ENCODE measurements around the gene ACOXL.

The ACOXL gene

DNA sequence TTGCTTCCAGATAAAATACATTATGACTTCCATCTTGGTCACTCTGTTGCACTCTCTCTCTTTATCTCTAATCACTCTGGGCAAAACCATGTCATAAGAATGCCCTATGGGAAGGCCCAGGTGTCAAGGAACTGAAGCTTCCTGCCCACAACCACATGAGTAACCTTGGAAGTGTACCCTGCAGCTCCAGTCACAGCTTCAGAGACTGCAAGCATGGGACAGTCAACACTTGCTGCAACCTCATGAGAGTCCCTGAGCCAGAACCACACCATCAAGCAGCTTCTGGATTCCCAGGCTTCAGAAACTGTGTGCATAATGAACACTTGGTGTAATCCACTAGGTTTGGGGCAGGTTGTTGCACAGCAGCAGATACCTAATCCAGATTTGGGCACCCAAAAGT lies 267.3 kb downstream of the ACOXL start:
- in situ Hi-C loops (cut with MboI; ENCODE audit: low pct_unique_long_range_greater_than_20kb, low sequenced_read_pairs): no loop called here
- no peak for DNase-seq

DNA sequence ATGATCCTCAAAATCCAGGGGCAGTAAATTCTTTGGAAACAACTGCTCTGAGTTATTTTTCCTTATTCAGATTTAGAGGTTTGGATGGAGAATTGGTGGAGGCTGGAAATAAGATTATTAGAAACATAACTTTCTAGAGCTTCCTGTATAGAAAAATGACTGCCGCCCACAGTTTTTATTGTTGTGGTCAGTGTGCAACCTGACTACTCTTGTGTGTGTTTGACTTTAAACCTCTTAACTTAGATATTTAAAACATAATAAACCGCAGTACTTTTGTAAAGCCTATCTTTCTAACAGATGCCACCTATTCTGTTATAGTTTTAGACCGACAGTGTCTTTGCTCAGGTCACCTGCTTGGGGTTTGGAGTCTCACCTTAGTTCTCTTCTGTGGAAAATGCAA lies 272.9 kb downstream of the ACOXL start:
- in situ Hi-C loops (cut with MboI; ENCODE audit: low pct_unique_long_range_greater_than_20kb, low sequenced_read_pairs): no loop called here
- no peak for DNase-seq

DNA sequence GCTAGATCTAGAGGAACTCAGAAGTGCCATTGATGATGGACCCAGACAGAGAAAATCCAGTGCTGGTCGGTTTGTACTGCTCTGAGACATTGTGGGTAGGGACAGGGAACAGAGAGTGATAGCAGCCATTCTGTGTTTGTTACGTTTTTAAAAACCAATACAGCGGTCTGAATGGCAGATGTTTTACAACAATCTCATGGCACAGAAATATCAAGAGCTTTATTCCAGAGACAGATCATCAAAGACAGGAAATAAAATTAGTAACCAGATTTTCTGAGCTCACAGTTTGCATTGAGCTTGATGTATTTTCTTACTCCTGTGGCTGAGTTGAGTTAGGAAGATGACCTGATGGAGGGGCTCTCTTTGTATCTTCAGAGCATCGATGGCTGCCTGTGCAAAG lies 273.4 kb downstream of the ACOXL start:
- in situ Hi-C loops (cut with MboI; ENCODE audit: low pct_unique_long_range_greater_than_20kb, low sequenced_read_pairs): no loop called here
- DNase-seq: no peak

DNA sequence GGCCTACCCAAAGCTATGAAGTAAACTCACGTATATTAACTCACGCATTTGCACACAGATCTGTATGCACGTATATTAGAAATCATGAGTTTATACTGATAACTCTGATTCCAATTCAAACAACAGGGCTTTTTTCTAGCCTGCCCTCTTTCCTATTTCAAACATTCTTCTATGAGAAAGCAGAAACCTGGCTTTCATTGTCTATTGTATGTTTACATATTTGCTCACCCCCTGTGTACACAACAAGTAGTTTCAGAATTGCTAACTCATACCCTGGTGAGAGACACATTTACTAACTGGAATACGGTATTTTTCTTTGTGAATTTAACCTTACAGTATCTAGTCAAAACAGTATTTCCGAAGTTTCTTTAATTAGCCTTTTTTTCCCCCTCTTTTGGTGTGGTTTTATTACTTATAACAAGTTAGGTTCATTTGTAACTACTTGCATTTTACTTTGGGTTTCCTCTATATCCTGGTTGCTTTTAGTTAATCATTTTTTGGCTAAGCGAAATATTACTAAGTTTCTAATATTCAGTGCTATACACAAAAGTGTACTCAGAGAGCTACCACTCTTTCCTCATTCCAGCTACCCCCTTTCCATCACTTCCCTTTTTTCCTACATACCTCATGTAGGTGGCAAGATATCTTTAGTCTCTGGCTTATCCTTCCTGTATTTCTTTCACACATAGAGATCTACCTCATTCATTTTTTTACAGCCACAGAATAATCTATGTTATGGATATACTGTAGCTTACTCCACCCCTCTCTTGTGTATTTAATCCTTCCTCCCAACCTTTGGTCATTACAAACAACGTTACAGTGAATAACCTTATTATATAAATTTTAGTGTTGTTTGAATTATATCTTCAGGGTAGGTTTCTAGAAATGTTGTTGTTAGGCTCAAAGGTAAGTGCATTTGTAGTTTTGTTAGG lies 275.6 kb downstream of the ACOXL start:
- in situ Hi-C loops (cut with MboI; ENCODE audit: low pct_unique_long_range_greater_than_20kb, low sequenced_read_pairs): no loop called here
- peak; percentile 40 for DNase-seq

DNA sequence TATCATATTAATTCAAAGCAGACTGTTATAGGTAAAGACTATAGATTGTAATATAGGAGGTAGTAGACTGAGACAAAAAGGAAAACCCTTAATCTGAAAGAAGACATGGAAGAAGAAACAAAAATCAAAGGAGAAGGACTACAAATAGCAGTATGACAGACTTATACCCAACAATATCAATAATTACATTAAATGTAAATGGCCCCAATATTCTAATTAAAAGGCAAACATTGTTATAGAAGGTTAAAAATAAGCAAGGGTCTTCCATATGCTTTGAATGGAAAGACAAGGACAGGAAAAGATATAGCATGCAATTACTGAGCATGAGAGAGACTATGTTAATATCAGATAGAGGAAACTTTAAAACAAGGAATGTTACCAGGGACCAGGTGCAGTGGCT lies 278.8 kb downstream of the ACOXL start:
- in situ Hi-C loops (cut with MboI; ENCODE audit: low pct_unique_long_range_greater_than_20kb, low sequenced_read_pairs): no loop called here
- DNase-seq: no peak

DNA sequence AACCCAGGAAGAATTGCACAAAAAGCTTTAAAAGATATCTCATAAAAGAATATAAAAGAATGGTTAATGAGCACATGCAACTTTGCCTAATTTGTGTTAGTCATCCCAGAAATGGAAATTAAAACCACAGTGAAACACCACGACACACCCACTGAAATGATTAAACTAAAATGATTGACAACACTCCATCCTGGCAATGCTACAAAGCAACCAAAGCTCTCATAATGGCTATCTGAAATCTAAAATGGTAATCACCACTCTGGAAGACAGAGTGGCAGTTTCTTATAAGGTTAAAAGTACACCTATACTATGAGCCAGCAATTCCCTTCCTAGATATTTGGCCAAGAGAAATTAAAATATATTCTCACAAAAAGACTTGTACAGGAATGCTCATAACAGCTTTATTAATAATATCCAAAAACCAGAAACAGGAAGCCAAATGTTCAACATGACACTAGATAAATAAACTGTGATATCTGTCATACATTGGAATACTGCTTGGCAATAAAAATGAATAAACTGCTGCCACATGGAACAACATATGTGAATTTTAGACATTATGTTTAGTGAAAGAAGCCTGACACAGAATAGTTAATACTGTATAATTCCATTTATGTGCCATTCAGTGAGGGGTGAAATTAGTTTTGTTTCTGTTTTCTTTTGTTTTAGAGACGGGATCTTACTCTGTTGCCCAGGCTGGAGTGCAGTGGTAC lies 283.1 kb downstream of the ACOXL start:
- in situ Hi-C loops (cut with MboI; ENCODE audit: low pct_unique_long_range_greater_than_20kb, low sequenced_read_pairs): no loop called here
- no peak for DNase-seq

DNA sequence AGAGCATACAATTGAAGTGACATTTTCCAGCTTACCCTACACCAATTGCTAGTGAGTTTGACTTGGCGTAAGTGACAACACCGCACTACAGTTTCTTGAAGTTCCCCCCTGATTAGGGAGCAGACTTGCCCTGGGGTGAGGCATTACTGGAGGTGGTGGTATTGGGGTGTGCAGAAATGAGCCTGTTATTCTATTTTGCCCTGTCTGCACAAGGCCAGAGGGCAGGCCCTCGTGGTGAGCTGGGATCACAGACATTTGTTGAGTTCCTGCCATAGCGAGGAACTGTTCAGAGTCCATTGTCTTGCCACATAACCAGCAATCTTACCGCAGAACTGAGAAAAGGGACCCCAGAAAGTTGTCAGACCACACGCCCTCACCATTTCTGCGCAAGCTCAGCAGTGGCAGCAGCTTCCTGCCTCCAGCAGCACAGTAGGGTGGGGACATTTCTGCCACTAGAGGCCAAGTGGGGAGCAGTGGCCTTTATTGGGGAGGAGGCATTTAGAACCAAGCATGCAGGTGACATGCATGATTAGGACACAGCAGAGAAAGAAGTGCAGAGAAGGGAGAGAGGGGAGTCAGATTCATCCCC lies 284.8 kb downstream of the ACOXL start:
- DNase-seq: no peak
- in situ Hi-C loops (cut with MboI; ENCODE audit: low pct_unique_long_range_greater_than_20kb, low sequenced_read_pairs): no loop called here

DNA sequence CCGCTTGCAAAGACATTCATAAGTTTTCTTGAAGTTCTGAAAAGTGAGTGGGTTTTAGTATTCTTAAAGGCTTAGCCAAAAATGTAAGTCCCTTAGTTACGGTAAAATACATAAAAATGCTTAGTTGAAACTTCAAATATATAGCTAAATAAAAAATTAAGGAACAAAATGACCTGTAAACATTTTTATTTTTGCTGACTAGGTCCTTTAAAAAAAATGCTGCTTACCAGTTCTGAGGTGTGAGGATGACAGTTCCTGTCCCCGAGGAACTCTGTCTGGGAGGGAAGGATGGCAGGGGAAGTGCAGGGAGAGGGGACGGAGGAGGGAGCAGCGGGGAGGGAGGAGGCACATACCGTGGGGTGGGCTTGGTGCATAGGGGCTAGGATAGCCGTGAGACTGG lies 285.5 kb downstream of the ACOXL start:
- in situ Hi-C loops (cut with MboI; ENCODE audit: low pct_unique_long_range_greater_than_20kb, low sequenced_read_pairs): no loop called here
- DNase-seq: no peak

DNA sequence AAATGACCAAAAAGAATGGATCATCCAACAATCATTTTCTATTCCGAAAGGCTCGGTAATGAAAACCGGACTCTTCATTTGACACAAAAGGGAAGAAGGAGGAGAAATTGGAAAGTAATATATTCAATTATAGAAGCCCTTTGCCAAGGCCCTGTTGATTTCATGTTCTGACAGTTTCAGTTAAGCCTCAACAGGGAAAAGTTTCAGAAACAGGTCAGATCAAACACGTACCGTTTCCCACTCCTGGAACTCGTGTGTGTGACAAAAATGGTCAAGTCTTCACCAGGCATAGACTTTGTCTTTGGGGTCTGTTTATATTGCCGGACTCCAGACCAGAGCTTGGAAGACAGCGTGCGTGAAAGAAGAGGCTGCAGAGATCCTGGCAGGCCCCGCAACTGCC lies 287.0 kb downstream of the ACOXL start:
- in situ Hi-C loops (cut with MboI; ENCODE audit: low pct_unique_long_range_greater_than_20kb, low sequenced_read_pairs): no loop called here

DNA sequence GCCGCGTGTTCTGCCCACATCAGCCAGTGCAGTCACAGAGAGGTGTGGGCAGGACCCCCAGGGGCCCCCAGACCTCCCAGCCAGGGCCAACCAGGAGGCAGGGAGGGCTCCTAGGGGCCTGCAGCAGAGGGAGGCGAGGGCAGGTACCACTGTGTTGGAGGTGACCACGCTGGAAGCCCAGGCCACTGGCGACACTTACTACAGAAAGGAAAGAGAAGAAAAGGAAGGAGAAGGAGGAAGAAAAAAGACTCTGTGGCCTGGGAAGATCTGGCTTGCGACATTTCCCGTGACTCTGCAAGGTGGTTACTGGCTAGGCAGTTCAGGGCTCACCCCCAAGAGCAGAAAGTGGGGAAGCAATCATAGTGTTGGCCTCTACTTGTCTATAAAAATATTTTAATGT lies 290.3 kb downstream of the ACOXL start:
- in situ Hi-C loops (cut with MboI; ENCODE audit: low pct_unique_long_range_greater_than_20kb, low sequenced_read_pairs): no loop called here
- DNase-seq: peak; percentile 37

More for the DNA sequence above, 287.0 kb downstream of the ACOXL start:
- DNase-seq: no peak

DNA sequence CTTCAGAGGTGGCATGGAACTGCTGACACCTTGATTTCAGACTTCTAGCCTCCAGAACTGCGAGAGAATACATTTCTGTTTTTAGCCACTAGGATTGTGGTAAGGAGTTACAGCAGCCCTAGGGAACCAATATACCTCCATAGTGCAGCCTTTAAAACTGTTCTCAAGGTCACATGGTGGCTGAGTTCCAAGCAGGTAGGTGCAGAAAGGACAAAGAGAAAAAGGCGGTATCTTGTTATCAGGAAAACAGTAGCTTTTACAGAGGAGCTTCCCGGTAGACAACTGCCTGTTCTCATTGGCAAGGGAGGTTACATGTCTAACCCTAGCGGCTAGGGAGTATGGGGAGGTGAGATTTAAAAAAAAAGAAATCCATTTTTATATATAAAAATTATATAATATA lies 292.1 kb downstream of the ACOXL start:
- in situ Hi-C loops (cut with MboI; ENCODE audit: low pct_unique_long_range_greater_than_20kb, low sequenced_read_pairs): no loop called here
- DNase-seq: no peak

DNA sequence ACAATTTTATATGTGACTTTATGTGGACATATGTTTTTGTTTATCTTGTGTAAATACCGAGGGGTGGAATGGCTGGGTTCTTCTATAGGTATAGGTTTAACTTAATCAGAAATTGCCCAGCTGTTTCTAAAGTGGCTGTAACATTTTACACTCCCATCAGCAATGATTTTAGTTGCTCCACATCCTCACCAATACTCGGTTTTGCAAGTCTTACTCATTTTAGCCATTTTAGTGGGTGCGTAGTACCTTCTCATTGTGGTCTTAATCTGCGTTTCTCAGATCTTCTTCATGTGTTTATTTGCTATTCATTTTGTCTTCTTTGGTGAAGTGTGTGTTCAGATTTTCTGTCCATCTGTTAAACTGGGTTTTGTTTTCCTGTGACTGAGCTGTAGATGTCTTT lies 292.9 kb downstream of the ACOXL start:
- in situ Hi-C loops (cut with MboI; ENCODE audit: low pct_unique_long_range_greater_than_20kb, low sequenced_read_pairs): no loop called here
- DNase-seq: no peak

DNA sequence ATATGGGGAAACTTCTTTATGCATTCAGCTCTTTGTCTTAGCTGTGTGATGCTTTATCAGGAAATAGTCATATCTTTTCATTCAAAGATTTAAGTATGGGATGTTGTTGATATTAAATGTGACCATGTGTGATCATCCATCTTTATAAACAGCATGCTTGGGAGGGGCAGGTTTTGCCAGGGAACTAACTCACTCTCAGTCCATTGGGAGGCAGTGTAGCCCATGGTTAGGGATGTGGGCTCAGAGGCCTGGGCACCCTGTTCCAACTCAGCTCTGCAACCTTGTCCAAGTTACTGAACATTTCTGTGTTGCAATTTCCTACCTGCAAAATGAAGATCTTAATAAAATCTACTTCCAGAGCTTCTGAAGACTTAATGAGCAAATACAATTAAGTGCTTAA lies 296.3 kb downstream of the ACOXL start:
- no peak for DNase-seq
- in situ Hi-C loops (cut with MboI; ENCODE audit: low pct_unique_long_range_greater_than_20kb, low sequenced_read_pairs): no loop called here

DNA sequence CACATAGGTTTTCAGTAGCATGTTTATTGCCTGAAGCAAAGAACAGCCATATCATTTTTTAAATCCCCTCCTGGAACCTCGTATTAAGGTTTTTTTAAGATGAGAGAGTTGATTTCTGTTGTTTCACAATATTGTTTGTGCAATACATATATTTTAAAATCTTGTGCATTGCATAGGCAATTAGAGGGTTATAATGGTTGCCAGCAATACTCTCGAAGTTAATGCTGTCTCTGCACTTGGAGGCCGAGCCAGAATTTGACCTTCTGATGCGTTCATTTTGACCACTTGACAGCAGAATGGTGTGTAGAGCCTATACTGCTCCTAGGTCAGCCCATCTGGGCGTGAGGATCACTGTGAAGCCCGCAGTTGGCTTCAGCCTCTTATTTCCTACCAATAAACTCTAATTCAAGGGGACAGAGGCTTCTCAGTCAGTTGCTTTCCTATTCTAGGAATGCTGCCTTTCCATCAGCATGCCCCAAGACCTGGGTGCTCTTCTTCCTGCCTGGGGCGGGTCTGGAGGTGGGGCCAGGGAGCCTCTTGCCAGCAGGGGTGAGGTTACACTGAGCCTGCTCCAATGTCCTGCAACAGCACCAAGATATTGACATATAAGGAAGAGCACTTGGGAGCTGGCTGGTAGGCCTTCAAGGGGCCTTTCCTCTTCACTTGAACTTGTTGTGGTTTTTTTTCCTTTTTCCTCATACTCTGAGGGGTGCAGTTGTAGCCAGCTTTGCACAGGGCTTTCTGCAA lies 297.0 kb downstream of the ACOXL start:
- in situ Hi-C loops (cut with MboI; ENCODE audit: low pct_unique_long_range_greater_than_20kb, low sequenced_read_pairs): no loop called here
- DNase-seq: no peak

DNA sequence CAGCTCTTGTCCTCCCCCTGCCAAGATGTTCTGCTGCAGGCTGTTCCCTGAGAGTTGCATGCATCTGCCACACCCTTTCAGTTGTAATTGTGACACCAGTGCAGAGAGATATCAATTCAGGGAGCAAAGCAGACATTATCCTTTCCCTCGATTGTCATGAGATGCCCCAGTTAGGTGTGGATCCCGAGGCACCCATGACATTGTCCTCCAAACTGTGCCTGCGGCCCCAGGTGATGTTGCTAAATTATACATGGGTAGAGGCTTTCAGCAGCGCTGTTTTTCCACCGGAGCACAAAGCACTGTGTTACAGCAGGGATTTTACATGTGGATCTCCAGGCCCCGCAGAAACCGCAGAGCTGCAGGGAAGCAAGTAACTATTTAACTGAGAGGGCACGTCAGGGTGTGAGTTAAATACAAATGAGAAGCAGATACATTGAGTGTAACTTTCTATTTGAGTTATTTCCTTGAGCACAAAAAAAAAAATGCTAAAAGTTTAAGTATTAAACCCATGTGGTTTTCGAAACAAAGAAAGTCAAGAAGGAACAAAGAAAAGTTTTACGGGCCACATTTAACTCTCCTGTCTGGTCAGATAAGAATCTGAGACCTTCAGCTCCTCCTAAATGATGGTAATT lies 298.0 kb downstream of the ACOXL start:
- in situ Hi-C loops (cut with MboI; ENCODE audit: low pct_unique_long_range_greater_than_20kb, low sequenced_read_pairs): no loop called here
- DNase-seq: no peak

DNA sequence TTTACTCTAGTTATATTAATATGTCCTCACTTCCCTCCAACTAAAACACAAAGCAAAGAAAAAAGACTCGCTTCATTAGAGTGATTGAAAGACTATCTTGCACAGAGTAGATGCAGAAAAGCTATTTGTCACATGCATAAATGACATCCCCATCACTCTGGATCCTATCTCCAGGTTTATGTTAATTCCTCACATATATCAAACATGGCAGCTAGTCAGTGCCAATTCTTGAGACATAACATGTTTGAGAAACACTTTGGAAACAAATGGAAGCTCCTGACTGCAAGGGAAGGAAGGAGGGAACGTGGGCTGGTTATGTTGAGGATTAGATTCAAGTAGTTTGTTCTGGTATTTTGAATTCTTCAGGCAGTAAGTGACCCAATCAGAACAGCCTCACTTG lies 298.6 kb downstream of the ACOXL start:
- in situ Hi-C loops (cut with MboI; ENCODE audit: low pct_unique_long_range_greater_than_20kb, low sequenced_read_pairs): no loop called here
- no peak for DNase-seq

DNA sequence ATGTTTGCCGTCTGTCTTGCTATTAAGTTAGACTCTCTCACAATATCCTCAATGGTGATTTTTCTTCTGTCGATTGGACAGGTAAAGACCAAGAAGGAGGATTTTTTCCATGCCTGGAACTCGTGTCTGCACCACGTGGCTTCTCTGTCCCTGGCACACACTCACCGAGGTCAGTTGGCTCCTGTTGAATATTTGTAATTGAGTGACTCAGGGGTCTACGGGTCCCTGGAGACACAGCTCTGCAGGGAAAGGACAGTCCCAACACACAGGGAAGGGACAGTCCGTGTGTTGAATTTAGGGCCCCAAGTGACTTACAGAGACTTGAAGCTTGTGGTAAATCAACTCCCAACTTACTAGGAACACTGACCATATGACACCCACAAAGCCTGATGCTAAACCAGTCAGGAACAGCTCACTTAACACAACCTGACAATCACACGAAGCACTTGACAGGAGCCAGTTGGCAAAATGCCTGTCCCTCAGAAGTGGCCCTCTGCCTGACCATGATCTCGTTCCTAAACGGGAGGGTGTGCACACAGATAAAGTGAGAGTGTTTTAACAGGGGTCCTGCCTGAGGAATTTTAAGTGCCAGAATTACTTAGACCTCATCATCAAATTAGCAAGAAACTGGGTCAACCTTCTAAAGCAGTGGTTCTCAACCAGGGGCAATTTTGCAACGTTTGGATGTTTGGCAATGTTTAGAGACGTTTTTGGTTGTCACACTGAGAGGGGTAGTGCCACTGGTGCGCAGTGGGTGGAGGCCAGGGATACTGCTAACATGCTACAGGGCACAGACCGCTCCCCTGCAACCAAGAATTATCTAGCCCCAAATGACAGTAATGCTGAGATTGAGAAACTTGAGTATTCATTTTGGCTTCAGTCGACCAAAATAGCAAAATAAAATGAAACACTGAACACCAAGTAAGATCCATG lies 299.4 kb downstream of the ACOXL start:
- DNase-seq: no peak

DNA sequence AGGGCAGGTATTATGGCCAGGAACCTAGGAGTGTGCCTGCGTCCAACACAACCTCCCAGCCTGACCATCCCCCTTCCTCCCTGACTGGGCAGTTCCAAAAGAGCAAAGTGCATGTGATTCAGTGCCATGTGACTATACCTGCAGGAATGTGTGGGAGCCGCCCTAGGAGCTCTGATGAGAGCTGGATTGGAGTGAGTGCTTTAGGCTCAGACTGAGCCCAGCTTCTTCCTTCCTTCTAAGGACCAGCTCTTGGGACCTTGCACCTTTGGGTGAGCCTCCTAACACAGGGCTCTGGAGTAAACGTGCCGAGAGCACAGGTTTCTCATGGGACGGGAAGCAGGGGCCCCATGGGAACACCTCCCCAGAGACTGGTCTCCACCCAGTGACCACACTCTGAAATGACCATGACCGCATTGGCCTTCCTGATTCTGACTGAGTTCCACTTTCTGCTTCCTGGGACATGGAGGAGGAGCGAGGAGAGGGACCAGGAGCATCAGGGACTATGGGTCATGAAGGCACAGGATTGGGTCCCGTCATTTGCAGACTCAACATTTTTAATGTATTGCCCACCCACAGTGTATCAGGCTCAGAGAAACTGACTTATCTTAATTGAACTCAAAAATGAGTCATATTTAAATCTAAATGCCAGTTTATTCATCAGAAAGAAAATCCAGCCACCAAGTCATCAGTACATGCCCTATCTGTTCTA lies 300.5 kb downstream of the ACOXL start:
- DNase-seq: no peak
- in situ Hi-C loops (cut with MboI; ENCODE audit: low pct_unique_long_range_greater_than_20kb, low sequenced_read_pairs): no loop called here

More for the DNA sequence above, 299.4 kb downstream of the ACOXL start:
- in situ Hi-C loops (cut with MboI; ENCODE audit: low pct_unique_long_range_greater_than_20kb, low sequenced_read_pairs): no loop called here

All from KBM-7 (cell line).